HG02840 (cell line): ENCODE results near the gene HOXD10.

Experiments used
- ATAC-seq: cut with Tn5 transposase; IDR thresholded peaks from one replicate; pipeline ENCODE4 v1.9.1; 2021; ENCODE audit warnings: mild to moderate bottlenecking, moderate library complexity, moderate number of reproducible peaks; ENCODE audit not compliant: unreplicated experiment, low FRiP score

HOXD10 gene

DNA sequence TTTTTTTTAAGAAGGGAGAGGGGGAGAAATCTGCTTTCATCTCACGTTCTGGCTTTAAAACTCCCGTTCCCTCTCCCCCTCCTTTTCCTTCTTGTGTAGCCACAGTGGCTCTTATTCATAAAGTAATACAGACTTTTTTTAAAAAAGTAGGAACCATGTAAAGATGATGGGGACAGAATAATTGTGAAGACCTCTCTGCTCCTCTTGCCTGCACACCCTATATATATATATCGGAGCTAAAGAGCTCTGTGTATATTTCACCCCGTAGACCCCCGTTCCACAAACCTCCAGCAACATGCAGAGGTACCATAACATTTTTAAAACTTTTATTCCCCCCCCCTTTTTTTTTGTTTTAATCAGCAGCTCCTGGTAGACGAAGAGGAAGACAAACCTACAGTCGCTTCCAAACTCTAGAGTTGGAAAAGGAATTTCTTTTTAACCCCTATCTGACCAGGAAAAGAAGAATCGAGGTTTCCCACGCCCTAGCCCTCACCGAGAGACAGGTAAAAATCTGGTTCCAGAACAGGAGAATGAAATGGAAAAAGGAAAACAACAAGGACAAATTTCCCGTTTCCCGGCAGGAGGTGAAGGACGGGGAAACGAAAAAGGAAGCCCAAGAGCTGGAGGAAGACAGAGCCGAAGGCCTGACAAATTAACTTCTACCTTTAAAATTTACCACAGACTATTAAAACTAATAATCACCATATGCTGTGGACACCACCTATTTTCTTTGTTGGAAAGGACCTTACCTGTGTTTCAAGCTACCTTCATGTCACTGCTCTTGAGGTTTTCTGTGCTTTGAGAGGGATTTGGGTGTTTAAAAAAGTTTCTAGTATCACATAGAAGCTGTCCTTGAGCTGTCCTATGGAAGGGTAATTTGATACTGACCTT is 14.6 kb downstream of the HOXD10 start:
- no peak for ATAC-seq

DNA sequence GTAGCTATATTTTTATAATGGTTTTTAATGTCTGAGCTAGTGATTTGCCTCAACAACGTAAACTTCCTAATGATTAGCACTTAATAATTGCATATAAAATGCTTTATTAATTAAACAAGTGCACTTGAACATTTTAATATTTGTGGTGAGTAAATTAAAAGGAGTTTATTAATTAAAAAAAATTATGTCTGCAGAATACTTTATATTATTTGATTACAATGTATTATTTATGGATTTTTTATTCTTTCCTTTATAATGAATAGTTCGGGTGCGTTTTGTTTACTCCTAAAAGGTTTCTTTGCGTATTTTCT is 15.2 kb downstream of the HOXD10 start:
- ATAC-seq: no peak

DNA sequence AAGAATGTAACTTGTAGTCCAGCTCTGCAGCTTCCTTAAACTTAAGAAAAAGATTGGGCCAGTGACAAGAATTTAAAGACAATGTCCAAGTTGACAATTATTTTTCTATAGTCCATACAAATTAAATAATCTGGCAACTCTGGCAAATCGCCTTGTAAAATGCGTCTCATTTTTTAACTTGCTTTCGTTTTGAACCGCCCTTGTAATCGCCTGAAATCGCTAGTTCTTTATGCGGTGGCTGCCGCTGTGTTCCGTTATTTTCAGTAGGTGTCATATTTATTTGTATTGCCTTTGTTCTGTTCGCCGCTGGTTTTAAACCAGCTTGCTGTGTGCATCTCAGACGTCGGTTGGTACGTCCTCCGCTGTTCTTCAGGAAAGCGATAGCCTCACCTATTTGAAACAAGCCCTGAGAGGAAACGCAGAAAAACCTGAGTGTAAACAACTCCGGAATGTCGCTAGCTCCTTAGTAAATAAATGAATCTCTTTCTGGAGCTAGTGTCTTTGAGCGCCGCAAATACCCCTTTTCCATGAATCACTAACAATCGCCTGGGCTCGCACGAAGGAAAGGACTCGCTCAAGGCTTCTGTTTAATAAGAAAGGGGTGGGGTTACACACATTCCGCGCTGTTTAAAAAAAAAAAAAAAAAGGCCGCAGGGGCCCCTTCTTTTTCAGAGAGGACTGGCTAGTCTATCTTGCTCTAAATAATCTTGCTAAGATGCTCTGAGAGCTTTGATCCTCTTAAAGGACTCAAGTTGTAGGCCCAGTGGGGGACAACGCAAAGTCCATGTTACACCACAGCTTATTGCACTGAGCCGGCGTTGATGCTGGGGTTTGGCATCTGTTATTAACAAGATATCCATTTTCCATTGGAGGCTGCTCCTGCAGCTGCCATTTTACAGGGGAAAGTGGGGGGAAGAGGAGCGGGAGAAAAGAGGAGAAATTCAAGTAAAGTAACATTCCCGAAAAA is 15.9 kb downstream of the HOXD10 start:
- no peak for ATAC-seq

DNA sequence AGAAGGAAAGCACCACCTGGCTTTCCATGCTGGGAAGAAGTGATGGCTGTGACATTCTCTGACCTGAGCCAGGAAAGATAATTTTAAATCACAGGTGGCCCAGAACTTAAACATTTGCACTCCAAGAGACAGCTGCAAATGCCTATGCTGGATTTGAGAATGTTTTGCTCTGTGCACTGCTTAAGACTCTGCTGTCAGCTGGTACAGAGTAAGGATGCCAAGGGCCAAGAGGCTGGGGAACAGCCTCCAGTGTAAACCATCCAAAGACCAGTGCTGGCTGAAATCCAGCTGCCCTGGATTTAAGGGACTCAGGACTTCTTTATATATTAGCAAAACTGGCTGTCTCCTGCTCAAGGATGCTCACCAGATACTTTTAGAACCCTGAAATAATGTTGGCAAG is 16.8 kb downstream of the HOXD10 start:
- no peak for ATAC-seq

DNA sequence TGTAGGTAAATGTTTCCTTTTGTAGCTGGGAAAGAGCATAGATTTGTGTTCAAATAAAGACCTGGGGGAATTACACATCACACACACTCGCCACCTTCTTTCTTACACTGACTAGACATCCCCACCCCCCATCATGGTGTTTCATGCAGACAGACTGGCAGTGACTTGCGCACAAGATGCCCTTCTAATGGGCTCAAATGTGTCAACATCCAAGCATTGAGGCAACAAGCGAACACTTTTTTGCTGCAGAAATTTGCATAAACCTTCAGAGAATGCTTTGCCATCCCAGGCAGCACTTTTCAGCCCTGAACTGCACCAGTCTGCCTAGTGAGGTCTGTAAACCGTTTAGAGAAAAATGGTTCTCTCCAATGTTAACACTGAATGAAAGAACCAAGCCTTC is 17.5 kb downstream of the HOXD10 start:
- ATAC-seq: no peak

DNA sequence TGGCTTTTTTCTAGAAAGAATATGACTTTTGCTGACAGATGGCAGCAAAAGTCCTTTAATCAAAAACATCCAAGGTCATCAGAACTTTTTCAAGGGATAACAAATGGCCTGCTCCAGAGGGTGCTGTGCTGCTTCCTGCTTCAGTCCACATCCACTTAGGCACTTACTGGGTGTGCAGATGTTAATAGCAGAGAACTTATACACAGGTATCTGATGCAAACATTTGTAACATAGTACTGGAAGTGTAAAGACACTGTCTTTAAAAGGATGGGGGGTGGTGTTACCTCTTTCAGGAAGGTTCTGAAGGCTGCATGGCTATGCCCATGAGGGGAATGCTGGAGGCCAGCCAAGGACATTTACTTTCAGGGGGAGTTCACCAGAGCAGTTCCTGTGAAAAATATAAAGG is 18.5 kb downstream of the HOXD10 start:
- ATAC-seq: no peak

DNA sequence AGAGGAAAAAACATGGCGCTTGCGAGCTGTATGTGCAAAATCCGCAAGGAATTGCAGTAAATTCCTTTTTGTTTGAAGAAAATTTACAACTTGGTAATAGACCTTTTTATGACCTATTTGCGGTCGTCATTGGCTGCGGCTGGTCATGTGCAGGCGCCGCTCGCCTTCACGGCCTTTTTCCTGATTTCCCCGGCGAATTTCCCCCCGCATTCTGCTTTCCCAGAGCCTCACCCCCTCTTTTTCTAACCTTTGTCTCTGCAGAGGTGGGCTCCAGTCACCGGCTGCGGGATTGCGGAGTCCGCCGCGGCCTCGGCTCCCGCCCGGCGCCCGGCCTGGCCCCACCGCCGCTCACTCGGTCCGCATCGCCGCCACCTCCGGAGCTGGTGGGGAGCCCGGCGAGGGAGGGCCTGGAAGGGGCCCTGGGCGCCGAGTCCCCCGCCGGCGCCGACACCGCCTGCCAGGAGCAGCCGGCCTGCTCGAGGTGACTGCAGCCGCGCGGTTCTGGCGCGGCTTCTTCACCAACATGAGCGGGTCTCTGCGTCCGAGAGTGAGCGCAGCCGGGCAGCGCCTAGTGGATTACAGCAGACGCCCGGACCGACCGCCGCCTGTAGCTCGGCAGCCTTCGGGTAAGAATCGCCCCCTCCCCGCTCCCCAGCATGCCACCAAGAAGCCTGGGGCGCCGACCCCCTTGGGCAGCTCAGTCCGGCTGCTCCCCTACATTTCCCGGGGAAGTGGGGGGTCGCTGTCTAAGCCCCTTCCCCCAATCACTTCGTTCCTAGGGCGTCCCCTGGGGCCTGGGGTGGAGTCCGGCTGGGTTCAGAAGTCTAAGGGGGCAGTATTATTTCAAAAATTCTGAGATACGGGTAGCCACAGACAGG is 20.0 kb downstream of the HOXD10 start:
- ATAC-seq: no peak

DNA sequence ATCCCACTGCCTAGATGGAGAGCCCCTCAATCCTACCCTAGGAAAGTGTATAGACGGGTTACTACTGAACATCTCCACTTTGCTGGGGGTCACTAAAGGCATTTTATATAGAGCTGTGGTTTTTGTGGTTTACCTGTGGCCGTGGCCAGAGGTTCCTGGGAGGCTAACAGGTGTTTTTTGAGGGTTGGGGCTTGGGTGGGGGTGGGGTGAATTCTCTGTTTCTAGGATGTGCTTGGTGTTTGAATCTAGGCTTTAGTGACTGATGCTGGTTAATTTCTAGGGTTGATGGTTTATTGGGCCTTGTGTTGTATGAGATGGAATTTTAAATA is 20.6 kb downstream of the HOXD10 start:
- no peak for ATAC-seq

DNA sequence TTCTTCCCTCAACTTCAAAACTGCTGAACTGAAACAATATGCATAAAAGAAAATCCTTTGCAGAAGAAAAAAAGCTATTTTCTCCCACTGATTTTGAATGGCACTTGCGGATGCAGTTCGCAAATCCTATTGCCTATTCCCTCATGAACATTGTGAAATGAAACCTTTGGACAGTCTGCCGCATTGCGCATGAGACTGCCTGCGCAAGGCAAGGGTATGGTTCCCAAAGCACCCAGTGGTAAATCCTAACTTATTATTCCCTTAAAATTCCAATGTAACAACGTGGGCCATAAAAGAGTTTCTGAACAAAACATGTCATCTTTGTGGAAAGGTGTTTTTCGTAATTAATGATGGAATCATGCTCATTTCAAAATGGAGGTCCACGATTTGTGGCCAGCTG is 21.3 kb downstream of the HOXD10 start:
- ATAC-seq: no peak

DNA sequence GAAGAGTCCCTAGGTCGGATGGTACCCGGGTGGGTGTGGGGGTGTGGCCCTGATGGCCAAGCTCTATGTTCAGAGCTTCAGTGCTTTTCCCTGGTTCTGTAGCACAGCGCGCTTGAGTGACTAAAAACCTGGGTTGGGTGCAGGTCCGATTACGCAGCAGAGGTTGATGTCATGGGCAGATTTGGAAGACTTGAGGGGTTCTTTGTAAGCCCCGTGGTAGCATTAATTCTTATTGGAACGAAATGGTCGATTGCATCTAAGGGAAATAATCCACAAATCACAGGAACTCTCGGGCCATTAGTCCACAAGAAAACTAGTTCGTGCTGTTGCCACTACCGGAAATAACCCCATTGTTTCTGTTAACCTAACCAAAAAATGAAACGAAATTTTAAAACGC is 21.9 kb downstream of the HOXD10 start:
- ATAC-seq: no peak

DNA sequence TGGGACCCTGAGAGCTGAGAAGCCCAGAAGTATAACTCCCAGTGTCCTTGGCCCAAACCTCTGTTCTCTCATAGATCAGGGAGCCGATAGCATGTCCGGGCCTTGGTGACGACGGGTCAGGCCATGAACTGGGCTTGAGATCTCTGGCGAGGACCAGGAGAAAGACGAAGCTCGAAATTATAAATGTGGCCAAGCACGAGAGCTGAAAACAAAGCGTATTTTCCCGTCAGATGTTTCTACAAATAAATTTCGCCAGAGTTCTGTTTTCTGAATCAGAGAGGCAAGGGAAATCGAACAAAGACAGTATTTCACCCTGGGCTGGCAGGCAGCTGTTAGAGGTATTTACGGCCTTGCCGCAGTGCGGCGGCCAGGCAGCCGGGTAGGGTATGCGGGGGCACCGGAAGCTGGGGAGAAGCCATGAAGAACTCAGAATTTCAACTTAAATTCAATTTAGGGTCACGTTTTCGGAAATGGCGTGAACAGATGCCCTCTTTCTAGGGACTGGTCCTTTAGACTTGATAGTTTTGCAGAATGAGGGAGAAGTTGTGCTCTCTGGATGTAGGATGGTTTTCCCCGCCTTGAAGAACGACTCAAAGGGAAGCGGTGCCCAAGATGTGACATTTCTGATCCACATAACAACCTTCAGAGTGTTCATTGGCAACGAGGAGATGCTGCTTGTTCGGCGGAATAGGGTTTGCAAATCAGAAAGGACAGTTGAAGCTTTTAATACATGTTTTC is 22.5 kb downstream of the HOXD10 start:
- ATAC-seq: no peak

DNA sequence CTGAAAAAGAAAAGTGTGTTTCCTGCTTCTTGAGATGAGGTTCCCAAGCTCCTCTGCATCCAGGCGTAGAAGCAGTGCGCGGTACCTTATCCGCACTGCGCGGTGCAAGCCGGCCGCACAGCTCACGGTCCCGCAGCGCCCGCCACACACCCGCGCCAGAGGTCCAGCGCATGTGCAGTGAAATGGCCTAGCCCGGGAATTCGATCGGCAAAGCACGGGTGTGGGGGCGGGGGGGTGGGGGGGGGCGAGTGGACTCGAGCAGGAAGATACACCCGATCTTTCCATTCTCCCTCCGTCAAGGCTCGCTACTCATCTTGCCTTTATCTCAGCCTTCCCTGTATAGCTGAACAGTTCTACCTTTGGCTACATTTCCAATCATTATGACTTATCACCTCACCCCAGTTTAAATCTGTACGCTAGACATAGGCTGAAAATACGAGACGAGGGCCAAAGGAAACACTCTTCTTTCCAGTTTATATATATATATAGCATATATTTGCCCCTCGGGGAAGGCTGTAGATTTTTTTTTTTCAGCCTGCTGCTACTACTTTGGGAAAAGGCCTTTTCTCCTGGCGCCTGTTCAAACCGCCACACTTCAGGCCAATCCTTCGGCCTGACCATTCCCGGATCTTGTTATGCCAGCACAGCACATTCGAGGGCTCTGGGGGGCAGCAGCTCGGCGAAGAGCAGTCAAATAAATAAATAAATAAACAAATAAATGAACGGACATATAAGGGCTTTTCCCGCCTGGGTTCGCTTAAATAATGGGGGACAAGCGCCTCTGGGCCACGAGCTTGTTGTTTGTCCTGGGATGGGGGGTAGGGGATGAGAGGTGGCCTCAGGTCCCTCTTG is 23.3 kb downstream of the HOXD10 start:
- ATAC-seq: no peak

DNA sequence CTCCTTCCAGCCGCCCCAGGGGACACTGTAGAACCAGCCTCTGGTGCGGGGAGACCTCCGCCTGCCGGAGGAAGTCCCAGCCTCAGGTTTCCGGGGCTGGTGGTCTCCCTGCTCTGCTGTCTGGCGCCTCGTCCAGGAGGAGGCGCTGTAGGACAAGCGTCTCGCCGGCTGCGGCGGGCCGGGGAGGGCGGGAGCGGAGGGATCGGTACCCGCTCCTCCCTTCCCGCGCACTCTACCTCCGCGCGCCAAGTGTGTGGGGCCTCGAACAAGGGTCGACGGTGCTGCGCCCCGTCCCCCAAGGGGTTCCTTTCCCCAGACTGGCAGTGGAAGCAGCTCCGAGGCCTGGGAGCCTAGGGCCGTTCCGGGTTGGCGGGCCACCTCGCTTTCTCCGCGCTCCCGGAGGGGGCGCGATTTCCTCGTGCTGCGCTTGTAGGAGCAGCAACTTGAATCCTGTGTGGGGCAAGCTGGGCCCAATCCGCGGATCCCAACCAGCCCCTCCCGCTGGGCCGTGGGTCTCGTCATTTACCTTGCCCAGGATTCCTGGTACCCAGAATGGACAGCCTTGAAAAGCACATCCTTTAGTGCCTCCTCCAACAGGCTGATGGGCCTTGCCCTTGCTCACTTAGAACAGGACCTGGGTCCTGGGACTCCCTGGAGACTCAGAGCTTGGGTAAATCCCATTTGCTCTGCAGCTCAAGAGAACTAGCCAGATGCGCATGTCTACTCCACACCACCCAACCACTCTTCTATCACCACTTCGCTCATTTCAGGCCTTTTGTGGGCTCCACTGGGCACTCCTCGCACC is 24.1 kb downstream of the HOXD10 start:
- ATAC-seq: no peak

DNA sequence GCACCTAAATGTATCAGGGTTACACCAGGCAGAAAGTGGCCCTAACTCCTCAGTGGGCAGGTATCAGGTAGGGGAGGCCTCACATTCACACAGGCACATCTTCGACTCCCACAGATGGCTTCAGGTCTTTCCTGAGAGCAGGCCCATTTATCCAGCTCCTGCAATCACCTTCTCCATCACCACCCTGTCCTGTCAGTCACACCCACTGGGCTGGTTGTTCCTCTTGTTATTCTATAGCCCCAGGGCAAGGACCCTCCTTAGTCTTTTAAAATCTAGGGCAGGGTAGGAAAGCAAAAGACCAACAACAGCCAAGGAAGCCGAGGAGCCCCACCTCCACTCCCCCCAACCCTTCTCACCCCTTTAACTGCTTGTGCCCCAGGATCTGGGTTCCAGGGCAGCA is 25.7 kb downstream of the HOXD10 start:
- ATAC-seq: no peak

DNA sequence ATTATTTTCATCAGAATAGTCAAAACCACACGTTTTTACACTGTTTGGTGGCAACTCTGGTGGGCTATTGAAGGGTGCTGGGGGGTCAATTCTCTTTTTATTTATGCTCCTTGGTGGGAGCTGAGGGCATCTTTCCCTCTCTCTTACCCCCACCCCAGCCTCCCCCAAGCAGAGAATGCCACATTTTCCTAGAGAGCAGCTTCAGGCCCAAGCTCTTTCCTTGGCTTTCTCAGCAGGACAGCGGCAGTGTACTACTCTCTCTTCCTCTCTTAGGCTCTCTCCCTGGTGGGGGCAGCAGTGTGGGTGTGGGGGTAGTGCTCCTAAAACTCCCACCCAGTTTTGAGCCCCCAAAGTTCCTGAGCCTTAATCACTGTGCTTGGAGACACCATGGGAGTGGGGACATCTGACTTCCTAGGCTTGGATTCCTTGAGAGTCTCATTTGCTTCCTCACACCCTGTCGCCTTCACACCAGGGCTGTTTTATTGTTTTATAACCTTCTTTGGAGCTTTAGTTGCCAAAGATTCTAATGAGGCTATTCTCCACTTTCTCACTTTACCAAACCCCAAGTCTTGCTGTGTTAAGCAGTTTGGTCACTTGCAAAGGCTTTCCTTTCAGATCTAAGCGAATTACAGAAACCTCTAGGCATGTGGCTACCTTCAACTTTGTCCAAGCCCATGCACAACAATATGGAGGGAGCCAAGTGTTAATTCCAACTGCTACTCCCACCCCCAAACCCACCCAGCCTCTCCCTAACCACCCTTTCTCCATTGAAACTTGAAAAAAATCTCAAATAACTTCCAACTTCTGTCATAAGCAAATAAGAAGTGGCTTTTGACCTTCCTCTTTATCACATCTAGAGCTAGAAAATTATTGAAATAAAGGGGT is 28.7 kb downstream of the HOXD10 start:
- ATAC-seq: no peak

DNA sequence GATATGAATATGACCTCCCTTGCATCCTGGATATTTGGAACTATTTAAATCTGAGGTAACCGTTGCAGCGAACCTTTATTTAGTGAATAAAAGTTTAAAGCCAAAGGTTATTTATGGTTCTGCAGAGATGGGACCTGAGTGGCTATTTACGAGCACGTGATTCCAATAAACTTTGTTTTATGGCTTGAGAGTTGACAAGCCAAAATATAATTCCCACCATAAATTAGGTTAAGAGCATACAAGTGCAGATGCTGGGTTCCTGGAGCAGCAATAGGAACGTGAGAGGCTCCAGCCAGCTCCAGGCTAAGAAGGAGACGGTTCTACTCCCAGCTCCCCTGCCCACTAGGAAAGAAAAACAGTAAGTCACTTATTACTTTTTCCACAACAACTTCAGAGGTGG is 29.5 kb downstream of the HOXD10 start:
- ATAC-seq: no peak

DNA sequence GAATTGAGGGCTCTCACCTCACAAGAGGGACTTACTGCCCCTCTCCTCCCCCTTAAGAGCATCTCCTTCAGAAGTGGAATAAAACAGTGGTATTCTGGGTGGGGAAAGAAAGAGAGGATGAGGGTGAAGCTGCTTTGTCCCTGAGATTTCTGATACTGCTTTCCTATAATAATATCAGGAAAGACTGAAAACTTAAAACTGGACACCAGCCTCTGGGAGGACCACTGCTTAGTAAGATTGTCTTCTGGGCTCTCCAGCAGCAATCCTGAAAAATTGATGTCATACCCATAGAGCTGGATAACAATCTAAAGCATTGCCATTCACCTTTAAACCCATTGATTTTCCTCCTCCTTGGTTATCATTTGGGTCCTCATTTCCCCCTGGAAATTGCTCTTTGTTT is 30.1 kb downstream of the HOXD10 start:
- ATAC-seq: no peak
